ENCODE data around the gene STK33. TPM values are rescaled to one million over a fixed set of nuclear protein-coding genes. Genes with fewer than 3 reads are reported as not detected.

STK33 gene
- polyA plus RNA-seq, 1 donor from 2014 or later: 13.9 TPM

- H3K9ac ChIP-seq (ENCODE audit: low read length): no peak overlapping the region
- TF ChIP-seq SMC3 (conservative IDR thresholded peaks at IDR 0.05; ENCODE audit: poor library complexity): no peak
- no peak for TF ChIP-seq MXI1 (conservative IDR thresholded peaks at IDR 0.05; ENCODE audit: poor library complexity, severe bottlenecking)
- TF ChIP-seq REST (IDR thresholded peaks at IDR 0.05; ENCODE audit: borderline replicate concordance): no peak
- no peak for TF ChIP-seq CTCF (IDR thresholded peaks at IDR 0.05; ENCODE audit: poor library complexity, severe bottlenecking)
- TF ChIP-seq EZH2 (IDR thresholded peaks at IDR 0.05; ENCODE audit: borderline replicate concordance, insufficient read depth, low read length, poor library complexity, severe bottlenecking): no peak
- TF ChIP-seq POLR2AphosphoS5 (IDR thresholded peaks at IDR 0.05): no peak
- no peak for TF ChIP-seq RAD21 (conservative IDR thresholded peaks at IDR 0.05)
- TF ChIP-seq EP300 (conservative IDR thresholded peaks at IDR 0.05; ENCODE audit: poor library complexity, severe bottlenecking): no peak
- no peaks in the 10 kb centered on the region for H3K36me3 ChIP-seq (ENCODE audit: insufficient read depth, low read length)
- H3K27ac ChIP-seq (ENCODE audit: low read length): no peak overlapping the region
- H3K9me2 ChIP-seq (ENCODE audit: insufficient read depth, low read length): no peaks in the 10 kb centered on the region
- H2AFZ ChIP-seq (ENCODE audit: low read depth, low read length): no peak overlapping the region
- no peaks in the 10 kb centered on the region for H3F3A ChIP-seq (ENCODE audit: insufficient read depth, low read length, poor library complexity, severe bottlenecking)
- no peaks in the 10 kb centered on the region for H4K20me1 ChIP-seq (ENCODE audit: insufficient read depth)
- peaks cover 23% of the 10 kb centered on the region for H3K79me2 ChIP-seq (replicated peaks; ENCODE audit: insufficient read depth, low read length)
- no peaks in the 10 kb centered on the region for H3K9me3 ChIP-seq (ENCODE audit: low read length)
- no peaks in the 10 kb centered on the region for H3K27me3 ChIP-seq (ENCODE audit: insufficient read depth, low read depth, low read length)
- no peak overlapping the region for H3K4me3 ChIP-seq (ENCODE audit: low read length)
- H3K4me2 ChIP-seq (ENCODE audit: low read length): no peak overlapping the region
These were observed 6.1 kb downstream of the STK33 start for GRCh38 chr11:8587915-8588314.

GRCh38 chr11:8586805-8587204 is 7.2 kb downstream of the STK33 start:
- Histone ChIP-seq H3K4me2 (ENCODE audit: low read length) (no peak overlapping the region), H3K9ac (ENCODE audit: low read length) (no peak overlapping the region), H4K20me1 (ENCODE audit: insufficient read depth) (no peaks in the 10 kb centered on the region), H2AFZ (ENCODE audit: low read depth, low read length) (no peak overlapping the region), H3K9me3 (ENCODE audit: low read length) (no peaks in the 10 kb centered on the region), H3K36me3 (ENCODE audit: insufficient read depth, low read length) (no peaks in the 10 kb centered on the region), H3K4me3 (ENCODE audit: low read length) (no peak overlapping the region), H3K79me2 (replicated peaks; ENCODE audit: insufficient read depth, low read length) (peaks cover 16% of the 10 kb centered on the region), H3K27me3 (ENCODE audit: insufficient read depth, low read depth, low read length) (no peaks in the 10 kb centered on the region), H3F3A (ENCODE audit: insufficient read depth, low read length, poor library complexity, severe bottlenecking) (no peaks in the 10 kb centered on the region), H3K27ac (ENCODE audit: low read length) (no peak overlapping the region), H3K9me2 (ENCODE audit: insufficient read depth, low read length) (no peaks in the 10 kb centered on the region)
- TF ChIP-seq CTCF (IDR thresholded peaks at IDR 0.05; ENCODE audit: poor library complexity, severe bottlenecking) (no peak), MXI1 (conservative IDR thresholded peaks at IDR 0.05; ENCODE audit: poor library complexity, severe bottlenecking) (no peak), TAF1 (IDR thresholded peaks at IDR 0.05; ENCODE audit: low read depth) (no peak), POLR2AphosphoS5 (IDR thresholded peaks at IDR 0.05) (no peak), EP300 (conservative IDR thresholded peaks at IDR 0.05; ENCODE audit: poor library complexity, severe bottlenecking) (no peak)

Measured in neural cell (in vitro differentiated cells).